ENCODE measurements around the gene ACADS. TPM values are rescaled to one million over a fixed set of nuclear protein-coding genes. Genes with fewer than 3 reads are reported as not detected.

The ACADS gene
- total RNA-seq, 2 donors from 2014 or later, result 58.6 to 92.6 TPM

GRCh38 chr12:120757226-120757742 lies 31.7 kb downstream of the ACADS start:
- no peak for TF ChIP-seq CTCF (IDR thresholded peaks at IDR 0.05)
- Histone ChIP-seq H3K36me3 (no peaks in the 10 kb centered on the region), H3K9me3 (no peaks in the 10 kb centered on the region), H3K27ac (no peak overlapping the region), H3K27me3 (no peaks in the 10 kb centered on the region), H3K4me3 (no peak overlapping the region), H3K4me1 (peaks cover 0 to 17% of the 10 kb centered on the region in 2 donors)
- no peak for DNase-seq (ENCODE audit: low spot score)

GRCh38 chr12:120757949-120758348 lies 32.3 kb downstream of the ACADS start:
- H3K36me3 ChIP-seq, result no peaks in the 10 kb centered on the region
- no peak overlapping the region for H3K27ac ChIP-seq
- H3K4me3 ChIP-seq, result no peak overlapping the region
- TF ChIP-seq CTCF (IDR thresholded peaks at IDR 0.05), result no peak
- H3K27me3 ChIP-seq, result no peaks in the 10 kb centered on the region
- no peaks in the 10 kb centered on the region for H3K9me3 ChIP-seq
- H3K4me1 ChIP-seq, result peaks cover 0 to 19% of the 10 kb centered on the region in 2 donors
- no peak for DNase-seq (ENCODE audit: low spot score)

- no peaks in the 10 kb centered on the region for H3K9me3 ChIP-seq
- peaks cover 0 to 19% of the 10 kb centered on the region in 2 donors for H3K4me1 ChIP-seq
- no peak overlapping the region for H3K4me3 ChIP-seq
- H3K36me3 ChIP-seq, result no peaks in the 10 kb centered on the region
- no peak overlapping the region for H3K27ac ChIP-seq
- DNase-seq (ENCODE audit: low spot score), result no peak
- H3K27me3 ChIP-seq, result no peaks in the 10 kb centered on the region
- TF ChIP-seq CTCF (IDR thresholded peaks at IDR 0.05), result no peak
These were observed 33.4 kb downstream of the ACADS start for GRCh38 chr12:120758798-120759590.

GRCh38 chr12:120759591-120760348 lies 34.1 kb downstream of the ACADS start:
- H3K4me1 ChIP-seq, result peaks cover 0 to 19% of the 10 kb centered on the region in 2 donors
- no peak for TF ChIP-seq CTCF (IDR thresholded peaks at IDR 0.05)
- no peak for DNase-seq (ENCODE audit: low spot score)
- H3K27me3 ChIP-seq, result no peaks in the 10 kb centered on the region
- peaks cover 5% of the 10 kb centered on the region for H3K36me3 ChIP-seq
- H3K27ac ChIP-seq, result peak overlapping the region; percentile 74 to 85
- no peak overlapping the region for H3K4me3 ChIP-seq
- no peaks in the 10 kb centered on the region for H3K9me3 ChIP-seq

- TF ChIP-seq CTCF (IDR thresholded peaks at IDR 0.05), result no peak
- Histone ChIP-seq H3K27me3 (no peaks in the 10 kb centered on the region), H3K36me3 (peaks cover 13% of the 10 kb centered on the region), H3K27ac (peak overlapping the region; percentile 74 to 85), H3K9me3 (no peaks in the 10 kb centered on the region), H3K4me1 (peaks cover 0 to 19% of the 10 kb centered on the region in 2 donors), H3K4me3 (no peak overlapping the region)
- no peak for DNase-seq (ENCODE audit: low spot score)
These were observed 35.0 kb downstream of the ACADS start for GRCh38 chr12:120760349-120761254.

Data from right atrium auricular region (tissue), 2 donors.